GM19452 (cell line): Measurements from ENCODE around the gene SGSM2.

Source experiments
- ATAC-seq: cut with Tn5 transposase; IDR thresholded peaks from one replicate; pipeline ENCODE4 v1.9.1; 2021; ENCODE audit not compliant: unreplicated experiment

Gene SGSM2

DNA sequence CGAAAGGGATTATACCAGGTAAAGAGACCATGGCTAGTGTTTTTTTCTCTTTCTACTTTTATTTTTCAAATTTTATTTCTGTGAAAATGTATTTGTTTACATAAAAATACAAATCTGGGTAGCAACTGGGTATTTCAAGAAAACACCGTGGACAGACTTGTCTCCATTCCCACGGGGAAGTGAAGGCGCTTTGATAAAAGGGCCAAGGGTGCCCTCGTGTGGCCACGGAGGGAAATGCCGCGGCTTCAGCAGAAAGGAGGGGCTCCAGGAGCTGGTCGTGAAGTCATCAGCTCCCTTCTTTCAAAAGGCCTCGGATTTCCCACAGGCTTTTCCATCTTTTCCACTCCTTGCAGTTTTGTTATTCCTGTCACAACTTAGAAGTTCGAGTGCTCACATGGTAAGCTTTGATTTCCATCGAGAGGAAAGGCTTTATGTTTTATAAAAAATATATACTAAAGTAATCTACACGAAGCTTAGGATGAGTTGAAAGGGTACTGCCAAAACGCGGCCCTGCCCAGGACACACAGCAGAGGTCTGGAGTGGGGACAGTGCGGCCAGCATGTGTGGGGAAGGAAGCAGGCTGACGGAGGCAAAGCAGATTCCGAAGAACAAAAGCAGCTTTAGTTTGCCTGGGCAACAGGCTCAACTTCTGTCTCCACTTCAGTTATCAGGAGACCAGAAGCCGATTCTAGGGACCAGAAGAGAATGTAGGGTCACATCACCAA lies 78.9 kb downstream of the SGSM2 start:
- ATAC-seq, result no peak

DNA sequence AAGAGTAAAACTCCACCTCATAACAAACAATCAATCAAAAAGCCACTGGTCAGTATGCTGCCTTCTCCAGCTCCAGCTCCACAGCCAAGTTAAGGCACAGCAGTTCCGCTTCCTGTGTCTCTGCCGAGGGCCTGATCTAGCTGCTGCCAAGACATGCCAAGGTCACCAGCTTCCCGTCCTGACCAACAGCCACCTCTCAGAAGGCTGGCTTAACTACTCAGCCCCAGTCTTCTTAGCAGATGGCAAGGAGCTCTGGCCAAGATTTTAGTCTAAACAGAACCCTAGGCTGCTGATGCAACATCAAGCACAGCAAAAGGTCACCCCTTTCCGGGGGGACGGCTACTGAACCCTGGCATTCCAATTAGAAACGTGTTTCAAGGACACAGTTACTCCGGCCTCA lies 81.3 kb downstream of the SGSM2 start:
- ATAC-seq, result no peak

DNA sequence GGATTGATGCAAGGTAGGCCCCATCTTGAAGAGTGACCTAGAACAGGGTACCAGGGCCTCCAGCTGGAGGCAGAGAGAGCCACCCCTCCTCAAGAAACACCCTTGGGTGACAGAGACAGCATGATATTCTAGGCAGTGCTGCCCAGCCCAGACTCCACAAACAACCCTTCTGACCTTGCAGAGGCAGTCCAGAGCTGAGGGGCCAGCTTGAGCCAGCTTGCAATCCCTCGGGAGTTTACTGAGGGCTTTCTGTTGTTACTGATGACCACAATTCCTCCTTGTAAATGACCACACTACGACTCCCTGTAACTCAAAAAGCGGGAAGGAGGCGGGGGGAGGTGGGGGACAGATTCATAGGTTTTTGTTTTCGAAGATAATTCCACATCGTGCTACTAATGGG lies 82.2 kb downstream of the SGSM2 start:
- ATAC-seq, result no peak

DNA sequence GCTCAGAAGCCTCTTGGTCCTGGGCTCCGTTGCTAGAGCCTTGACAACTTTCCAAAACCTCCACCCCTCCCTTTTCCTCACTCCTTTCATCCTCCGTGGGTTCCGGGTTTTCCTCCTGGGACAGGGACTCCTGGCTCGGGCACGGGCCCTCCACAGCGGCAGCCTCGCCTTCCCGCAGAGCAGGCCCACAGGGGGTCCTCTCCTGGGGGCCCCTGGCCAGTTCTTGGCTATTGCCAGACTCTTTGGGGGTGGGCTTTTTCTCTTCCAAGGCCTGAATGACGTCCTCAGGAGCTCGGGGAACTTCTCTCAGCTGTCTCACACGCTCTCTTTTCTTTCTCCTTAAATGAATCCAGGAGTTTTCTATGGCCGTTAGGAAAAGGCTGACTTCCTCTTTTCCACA lies 82.9 kb downstream of the SGSM2 start:
- no peak for ATAC-seq

DNA sequence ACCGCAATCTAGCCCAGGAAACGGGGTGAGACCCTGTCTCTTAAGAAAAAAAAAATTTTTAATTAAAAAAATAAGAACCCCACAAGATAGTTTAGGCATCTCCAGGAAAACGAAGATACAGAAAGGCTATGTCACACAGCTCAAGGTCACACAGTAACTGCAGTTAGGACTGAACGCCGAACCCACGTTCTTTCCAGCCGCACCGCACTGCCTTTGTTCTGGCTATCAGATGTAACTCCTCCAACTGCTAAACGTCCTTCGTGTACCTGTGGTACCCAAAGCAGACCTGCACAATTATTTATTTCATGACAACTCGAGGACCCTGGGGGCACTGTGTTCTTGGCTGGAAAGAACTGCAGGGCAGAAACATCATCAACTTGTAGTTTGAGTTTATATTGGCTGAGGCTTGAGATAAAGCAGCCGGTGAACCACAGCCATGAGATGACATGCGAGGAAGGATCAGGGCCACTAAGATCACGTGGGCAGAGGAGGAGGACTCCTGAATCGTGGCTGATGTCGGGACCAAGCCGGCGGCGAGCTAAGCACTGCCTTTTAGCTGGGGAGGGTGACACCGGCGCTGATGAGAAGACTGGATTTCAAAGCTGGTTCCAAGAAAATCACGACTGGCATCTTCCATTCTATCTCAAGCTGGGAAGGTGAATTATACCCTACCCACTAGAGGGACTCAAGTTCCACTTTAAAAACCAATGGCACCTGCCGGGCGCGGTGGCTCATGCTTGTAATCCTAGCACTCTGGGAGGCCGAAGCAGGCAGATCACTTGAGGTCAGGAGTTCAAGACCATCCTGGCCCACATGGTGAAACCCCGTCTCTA lies 84.2 kb downstream of the SGSM2 start:
- ATAC-seq, result no peak

DNA sequence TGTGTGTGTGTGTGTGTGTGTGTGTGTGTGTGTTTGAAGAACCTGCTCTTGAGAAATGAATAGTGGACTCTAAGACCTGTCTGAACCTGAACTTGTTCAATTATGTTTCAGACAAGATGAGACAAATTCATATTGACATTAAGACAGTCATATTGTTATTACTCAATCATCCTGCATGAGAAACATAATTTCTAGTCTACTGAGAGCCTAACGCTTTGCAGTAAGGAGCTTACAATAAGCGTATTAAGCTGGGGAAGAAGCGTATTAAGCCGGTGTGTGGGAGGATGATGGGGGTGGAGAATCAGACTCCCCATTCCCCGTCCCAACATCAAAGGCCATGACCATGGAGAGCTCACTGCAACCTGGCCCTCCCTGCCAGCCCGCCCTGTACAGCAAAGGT lies 86.0 kb downstream of the SGSM2 start:
- ATAC-seq, result no peak

DNA sequence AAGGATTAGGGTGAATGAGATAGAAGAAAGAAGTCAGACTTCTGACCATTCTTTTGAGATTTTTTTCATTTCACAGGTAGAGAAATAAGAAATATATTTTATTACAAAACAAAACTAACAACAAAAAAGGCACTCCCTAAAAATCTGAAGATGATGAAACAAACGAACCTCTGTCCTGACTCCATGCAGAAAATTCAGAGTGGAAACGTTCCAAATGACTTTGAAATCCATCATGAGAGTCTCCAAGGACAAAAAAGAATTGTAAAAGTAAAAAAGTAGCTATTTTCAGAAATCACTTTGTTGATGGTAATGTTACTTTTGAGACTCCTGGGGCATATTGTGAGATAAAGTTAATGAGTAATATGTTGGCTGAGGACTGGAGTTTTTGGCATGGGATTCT lies 89.9 kb downstream of the SGSM2 start:
- no peak for ATAC-seq

DNA sequence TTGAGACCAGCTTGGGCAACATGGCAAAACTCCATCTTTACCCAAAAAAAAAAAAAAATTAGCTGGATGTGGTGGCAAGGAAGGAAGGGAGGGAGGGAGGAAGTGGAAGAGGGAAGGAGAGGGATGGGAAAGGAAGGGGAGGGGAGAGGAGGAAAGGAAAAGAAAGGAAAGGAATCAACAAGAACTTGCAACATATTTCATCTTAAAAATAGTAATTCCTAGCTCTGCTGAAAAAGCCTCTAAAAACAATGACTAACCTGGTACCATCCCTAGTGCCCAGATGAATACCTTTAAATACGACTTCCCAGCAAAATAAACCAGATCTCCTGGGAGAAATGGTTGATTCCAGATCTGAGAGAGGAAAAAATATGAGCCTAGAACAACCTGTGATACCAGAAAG lies 90.6 kb downstream of the SGSM2 start:
- no peak for ATAC-seq
